T-helper 1 cell (primary cell): Measurements from ENCODE around the gene ATP5IF1.
A peak's percentile ranks its signal among the peaks of the same experiment; 100 is the strongest.

Source experiments
- DNase-seq, 5 donors: peaks; one replicate each; pipeline ENCODE4 v3.0.0-alpha.2; 2012 to 2020

ATP5IF1 gene

DNA sequence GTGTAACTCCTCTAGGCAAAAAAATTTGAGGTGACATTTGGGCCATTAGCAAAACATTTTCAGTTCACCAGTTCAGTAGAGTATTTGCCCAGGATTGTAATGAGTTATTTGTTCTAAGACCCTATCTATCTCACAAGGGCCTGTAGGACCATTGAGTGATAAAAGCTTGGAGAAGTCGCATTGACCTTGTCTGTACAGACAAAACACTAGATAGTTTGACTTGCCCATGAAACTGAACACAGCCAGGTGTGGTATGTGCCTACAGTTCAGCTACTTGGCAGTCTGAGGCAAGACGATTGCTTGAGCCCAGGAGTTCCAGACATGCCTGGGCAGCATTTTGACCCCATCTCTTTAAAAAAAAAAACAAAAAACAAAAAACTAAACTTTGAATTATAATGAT, 3.1 kb downstream of the ATP5IF1 start:
- DNase-seq, result no peak

DNA sequence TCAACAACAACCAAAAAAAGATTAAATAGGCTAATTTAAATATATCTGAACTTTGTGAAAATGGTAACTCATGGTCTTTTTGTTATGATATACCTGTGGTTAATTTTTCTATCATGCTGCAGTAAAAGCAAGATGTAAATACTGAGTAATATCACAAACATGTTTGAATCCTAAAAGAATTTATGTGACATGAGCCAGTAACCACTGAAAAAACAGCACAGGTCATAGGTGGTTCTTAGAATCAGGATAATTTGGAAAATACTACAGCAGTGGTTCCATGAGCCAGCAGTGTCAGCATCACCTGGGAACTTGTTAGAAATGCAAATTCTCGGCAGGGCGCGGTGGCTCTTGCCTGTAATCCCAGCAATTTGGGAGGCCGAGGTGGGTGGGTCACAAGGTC, 4.1 kb downstream of the ATP5IF1 start:
- no peak for DNase-seq

DNA sequence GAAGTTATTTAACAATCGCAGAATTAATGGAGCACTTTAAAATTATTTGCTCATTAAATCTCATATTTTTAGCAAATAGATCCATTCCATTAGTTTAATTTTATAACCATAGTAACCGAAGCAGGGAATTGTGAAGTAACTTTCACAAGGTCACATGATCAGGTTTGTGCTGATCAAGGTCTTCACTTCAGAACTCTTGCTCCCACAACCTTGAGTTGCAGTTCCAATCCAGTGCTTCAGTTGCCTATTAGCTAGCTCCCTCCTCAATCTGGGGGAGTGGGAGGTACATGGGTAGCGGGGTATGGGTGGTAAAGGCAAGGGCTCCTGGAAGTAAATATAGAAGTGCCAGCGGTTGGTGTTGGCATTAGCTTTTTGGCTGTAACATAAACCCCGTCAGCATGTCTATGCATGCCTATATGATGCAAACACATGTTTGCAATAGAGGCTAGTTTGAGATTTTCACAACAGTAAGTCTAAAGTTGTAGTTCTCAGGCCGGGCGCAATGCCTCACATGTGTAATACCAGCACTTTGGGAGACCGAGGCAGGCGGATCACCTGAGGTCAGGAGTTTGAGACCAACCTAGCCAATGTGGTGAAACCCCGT, 5.8 kb downstream of the ATP5IF1 start:
- no peak for DNase-seq

DNA sequence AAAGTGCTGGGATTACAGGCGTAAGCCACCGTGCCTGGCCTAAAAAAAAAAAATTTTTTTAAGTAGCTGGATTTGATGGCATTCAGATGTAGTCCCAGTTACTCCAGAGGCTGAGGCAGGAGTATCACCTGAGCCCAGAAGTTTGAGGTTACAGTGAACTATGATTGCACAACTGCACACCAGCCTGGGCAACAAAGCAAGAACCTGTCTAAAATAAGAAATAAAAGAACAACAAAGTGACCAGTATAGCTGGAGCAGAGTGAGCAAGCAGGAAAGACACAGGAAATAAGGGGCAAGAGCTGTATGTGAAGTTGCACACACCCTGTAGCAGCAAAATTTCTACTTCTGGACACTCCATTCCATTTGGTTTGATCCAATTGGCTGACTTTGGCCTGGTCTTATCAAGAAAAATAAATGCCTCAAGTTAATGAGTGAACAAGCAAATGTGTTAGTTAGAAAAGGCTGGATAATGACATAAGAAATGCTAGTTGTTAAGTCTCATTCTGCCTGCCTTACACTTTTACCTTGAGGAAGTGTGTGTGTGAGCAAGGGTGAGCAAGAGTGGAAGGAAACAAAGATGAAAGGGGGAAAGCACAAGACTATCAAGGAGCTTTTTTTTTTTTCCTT, 7.9 kb downstream of the ATP5IF1 start:
- no peak for DNase-seq

DNA sequence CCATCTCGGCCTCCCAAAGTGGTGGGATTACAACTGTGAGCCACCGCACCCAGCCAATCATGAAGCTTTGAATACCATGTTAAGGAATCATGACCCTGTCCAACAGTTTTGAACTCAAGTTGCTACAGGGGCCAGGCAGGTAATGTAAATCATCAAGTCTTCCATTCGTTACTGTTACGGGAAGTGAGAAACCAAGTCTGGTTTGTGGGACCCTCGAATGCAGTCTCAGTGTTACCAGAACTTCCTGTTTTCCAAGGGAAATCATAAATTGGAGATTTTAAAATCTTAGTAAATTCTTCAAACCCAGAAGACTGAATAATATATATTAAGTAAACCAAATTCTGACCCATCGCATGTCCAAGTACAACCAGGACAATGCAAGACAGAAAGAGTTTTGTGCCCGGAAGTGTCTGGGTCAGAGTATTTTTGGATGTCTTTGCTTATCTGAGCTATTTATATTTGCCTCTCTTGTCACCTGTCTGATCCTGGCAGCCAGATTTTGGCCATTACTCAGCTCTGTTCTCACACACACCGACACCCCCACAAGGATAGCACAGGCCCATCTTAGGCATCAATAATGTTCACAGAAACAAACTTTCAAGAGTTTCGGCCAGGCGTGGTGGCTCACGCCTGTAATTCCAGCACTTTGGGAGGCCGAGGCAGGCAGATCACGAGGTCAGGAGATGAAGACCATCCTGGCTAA, 8.8 kb downstream of the ATP5IF1 start:
- no peak for DNase-seq

DNA sequence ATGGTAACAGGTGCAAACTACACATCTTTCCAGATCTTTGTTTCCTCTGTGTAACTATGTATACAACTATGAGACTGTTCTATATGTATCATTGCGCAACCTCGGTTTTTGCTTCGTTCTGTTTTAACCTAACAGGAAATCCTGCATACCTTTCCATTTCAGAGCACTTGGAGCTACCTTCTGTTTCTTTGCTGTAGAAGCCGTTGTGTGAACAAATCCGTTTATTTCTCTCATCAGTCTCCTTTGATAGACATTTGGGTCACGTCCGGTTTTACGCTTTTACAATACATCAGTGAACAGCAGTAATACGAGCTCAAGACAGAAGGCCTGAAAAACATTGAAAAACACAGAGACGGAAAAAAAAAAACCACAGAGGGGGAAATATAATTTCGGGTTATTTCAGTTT, 10.5 kb downstream of the ATP5IF1 start:
- DNase-seq, result peak in 4 of 5 donors; percentile 32 to 87 (median 44)

DNA sequence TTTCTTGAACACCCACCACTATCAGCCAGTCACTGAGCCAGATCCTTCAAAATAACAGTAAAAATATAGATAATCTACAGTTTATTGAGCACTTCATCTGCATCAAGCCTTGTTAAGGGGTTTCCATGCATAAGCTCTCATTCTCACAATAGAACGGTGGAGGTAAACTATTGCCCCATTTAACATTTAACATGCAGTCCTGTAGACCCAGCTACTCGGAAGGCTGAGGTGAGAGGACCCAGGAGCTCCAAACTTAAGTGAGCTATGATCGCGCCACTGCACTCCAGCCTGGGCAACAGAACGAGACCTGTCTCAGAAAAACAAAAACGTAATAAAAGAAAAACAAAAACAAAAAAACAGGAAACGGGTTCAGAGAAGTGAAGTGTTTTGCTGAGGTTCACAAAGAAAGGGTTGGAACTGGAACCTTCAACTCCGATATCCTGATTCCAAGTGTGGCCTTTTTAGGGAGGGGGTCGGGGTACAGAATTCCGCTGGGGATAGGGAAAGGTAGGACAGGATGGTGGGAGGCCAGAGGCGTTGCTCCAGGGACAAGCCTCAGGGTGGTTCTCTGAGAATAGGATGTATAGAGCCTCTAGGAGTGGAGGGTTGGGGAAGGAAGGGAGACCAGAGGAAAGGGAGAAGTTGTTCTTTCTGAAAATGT, 11.8 kb downstream of the ATP5IF1 start:
- DNase-seq, result peak in 1 of 5 donors; percentile 25

DNA sequence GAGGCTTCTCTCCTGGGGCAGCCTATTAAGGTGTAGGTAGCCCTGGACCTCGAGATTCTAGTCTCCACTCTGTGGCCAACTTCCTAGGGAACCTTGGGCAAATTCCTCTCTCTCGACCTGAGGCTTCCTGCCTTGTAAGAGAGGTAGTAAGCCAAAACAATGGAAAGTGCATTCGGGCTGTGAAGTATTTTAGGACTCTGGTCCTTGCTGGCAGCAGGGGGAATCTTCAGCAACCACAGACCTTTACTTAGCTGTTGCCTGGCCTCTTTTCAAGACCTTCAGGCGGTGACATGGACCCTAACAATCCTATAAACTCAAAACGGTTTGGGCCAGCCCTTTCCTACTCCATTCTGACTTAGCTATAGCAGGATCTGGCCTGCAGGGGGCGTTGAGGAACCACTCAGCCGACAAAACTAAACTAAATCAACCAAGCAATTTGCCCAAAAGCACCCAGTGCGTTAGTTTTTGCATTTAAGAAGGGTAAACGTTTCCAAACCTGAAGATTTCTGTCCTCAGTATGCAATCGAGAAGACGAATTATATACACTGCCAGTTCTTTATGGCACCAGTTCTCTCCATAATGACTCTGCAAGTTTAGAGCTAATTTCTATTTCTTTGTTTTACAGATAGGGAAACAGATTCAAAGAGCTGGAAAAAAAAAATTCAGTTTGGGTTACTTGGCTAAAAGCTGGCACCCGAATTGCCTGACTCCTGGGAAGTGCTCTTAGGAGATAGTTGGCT, 12.5 kb downstream of the ATP5IF1 start:
- peak; percentile 61 to 85 (median 72) for DNase-seq

DNA sequence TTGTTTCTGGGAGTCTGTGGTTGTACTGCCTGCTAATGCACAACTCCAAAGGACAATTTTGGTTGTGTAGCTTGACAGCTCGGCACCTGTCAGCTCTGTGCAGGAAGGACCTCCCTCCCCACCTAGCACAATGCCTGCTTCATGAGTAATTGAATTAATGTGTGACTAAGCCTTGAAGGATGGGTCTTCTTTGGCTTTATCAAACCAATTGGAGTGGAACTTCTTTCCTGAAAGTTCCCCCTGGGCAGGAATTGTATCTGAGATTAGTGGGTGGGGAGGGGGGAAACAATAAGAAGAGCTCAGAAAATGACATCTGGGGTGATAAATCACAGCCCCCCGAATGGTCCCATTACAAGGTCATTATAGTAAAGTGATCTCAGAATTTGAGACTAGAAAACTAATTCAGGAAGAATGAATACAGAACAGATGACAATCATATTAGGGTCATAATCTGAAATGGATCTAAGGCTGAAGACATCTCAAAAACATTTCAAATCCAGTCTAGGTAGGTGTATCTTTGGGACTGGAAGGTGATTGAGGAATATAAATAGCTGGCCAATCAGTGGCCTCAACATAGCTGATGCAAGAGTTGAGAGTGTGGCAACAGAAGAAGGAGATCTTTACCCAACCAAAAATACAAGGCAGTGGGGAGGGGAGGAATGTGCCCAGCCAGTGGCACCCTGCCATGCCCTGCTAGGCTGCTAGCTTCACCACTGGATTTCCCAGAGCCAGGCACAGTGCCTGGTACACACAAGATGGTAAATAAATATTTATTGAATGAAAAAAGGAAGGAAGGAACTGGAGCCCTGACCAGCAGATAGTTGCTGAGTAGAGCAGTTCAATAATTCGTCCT, 13.3 kb downstream of the ATP5IF1 start:
- peak in 1 of 5 donors; percentile 84 for DNase-seq

DNA sequence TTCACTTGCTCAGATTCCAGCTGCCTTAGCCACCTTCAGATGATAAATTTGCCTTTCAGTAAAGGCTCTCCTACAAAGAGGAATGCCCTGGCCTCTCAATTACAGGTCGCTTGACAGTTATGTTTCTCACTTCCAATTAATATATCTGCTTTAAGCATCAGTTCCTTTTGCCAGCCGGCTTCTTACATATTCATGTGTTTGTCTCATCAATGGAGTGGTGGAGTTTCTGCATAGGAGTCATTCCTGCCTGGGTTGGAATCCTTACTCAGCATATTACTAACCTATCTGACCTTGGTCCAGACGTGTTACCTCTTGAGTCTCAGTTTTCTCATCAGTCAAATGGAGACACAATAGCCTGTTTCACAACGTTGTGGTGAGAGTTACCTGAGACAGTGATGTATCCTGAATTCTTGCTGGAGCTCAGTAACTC, 14.0 kb downstream of the ATP5IF1 start:
- DNase-seq, result peak in 1 of 5 donors; percentile 36

DNA sequence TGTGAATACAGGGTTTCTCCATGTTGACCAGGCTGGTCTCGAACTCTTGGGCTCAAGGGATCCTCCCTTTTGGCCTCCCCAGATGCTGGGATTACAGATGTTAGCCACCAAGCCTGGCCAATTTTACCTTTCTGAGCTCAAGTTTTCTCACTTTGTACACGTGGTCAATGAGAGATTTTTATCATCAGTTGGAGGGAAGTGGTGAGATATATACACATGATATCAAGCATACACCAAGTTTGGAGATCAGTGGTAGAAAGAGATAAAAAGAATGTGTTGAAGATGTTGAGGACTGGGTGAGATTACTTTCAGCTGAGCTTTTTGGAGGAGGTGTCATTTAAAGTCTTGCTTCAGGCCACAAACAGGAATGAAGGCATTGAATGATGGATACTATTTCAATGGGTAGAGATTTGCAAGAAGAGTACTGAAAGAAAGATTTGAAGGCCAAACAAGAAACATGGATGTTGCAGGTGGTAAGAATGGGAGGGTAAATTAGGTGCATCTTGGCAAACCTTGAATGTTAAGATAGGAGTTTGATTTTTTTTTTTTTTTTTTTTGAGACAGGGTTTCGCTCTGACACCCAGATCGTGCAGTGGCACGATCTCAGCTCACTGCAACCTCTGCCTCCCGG, 20.4 kb downstream of the ATP5IF1 start:
- peak in 1 of 5 donors; percentile 73 for DNase-seq

DNA sequence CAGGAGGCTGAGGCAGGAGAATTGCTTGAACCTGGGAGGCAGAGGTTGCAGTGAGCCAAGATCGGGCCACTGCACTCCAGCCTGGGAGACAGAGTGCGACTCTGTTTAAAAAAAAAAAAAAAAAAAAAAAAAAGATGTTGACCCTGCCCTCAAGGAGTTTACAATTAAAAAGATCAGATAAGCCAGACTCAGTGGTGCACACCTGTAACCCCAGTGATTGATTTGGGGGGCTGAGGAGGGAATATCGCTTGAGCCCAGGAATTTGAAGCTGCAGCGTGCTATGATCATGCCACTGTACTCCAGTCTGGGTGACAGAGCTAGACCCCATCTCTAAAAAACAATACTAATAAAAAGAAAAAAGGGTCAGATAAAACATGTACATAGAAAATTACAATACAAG, 21.8 kb downstream of the ATP5IF1 start:
- no peak for DNase-seq

DNA sequence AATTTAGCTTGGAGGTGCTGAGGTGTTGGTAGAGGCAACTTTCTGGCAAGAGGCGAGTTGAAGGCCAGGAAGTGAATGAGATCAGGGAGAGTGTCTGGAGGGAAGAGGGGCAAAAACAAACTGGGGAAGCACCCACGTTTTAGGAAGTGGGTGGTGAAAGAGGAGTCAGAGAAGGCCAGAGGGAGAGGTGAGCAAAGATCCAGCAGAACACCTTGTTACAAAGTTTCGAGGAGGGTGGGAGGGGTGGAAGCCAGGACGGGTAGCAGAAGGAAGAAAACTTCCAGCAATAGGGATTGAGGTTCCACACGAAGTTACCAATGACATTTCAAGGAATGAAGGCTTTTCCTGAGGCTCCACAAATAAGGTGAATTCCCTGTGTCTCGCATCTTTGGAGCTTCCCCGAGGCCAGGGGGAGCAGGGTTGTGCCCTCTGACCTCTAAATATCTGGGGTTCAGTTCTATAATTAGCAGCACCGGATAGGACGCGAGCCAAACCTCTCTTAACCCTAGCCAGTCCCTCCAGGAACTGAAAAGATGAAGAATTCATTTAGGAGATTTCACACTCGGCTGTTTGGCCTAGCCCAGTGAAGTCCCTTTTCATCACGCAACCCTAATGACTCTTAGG, 22.8 kb downstream of the ATP5IF1 start:
- DNase-seq, result peak in 1 of 5 donors; percentile 30

DNA sequence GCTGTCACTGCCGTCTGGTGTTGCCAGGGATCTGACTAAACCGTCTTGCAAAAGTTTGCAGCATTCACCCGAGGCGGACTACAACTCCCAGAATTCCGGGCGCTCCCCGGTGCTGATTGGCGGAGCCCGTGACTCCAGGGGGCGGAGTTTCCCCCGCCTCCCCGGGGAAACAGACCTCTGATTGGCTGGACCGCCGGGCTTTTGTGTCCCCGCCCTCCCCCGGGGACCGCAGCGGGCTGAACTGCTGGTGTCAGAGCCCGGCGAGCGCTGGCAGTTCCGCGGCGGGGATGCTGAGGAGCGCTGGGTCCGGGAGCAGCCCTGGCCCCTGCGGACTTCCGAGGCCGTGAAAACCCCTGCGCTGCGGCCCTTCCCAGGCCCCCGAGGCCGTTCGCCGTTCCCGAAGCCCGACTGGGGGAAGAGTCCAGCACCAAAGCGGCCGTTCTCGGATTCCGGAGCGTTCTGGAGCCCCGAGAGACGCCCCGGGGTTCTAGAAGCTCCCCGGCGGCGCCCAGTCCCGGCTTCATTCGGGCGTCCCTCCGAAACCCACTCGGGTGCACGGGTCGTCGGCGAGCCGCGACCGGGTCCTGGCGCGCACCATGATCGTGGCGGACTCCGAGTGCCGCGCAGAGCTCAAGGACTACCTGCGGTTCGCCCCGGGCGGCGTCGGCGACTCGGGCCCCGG, 23.5 kb downstream of the ATP5IF1 start, which contains the start of gene SESN2:
Gene SESN2, plus strand, starts transcription at position 267 of the 682 bp plus-strand sequence. Its CDS starts 330 bp downstream, at position 597.
- peak; percentile 97 to 99 (median 98) for DNase-seq

DNA sequence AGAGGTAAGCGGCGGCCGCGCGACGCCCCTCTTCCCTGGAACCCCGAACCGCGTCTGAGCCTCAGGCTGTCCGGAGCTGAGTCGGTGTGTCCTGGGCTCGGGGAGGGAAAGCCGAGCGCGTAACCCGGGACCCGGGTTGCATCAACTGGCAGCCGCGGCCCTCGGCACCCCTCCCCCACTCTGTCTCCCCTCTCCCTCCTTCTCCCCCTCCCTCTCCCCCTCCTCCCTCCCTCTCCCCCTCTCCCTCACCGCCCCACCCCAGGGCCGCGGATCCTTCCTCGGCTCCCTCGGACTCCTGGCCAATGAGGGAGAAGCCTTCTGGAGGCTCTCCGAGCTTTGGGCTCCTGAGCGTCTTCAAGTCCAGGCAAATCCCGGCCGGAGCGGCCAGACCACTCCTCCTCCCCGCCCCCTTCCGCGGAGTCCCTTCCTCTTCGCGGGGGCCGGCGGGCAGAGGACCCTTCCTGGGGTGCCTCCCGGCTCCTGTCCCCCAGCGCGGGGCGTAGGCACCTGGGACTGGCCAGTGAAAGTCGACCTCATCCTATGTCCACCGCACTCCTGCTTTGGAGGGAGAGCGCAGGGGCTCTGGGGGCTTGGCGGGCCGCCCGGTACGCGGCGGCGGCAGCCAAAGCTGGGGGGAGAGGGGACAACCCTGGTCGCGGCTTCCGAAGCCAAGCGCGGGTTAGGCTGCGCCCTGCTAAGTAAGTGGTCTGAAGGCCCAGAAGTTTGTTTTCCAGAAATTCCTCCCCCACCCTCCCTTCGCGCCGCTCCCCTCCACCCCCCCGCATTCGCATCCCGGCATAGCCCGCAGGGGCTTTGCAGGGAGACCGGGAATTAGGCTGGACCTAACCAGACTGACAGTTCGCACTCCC, 24.2 kb downstream of the ATP5IF1 start:
- peak in 1 of 5 donors; percentile 45 for DNase-seq

DNA sequence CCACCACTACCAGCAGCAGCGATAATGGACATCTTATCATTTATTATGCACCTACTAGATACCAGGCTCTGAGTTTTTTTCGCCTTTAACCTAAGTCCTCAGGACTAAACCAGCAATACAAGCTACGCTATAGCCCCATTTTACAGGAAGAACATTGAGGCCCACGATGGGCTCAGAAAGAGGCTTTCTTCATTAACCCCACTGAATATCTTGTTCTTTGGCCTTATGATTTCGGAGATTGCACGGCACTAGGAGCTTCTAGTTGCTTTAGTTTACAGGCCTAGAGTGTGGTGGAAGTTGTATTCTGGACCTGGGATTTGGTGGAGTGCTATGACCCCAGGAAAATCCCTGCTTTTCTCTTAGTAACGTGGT, 24.9 kb downstream of the ATP5IF1 start:
- DNase-seq, result no peak

DNA sequence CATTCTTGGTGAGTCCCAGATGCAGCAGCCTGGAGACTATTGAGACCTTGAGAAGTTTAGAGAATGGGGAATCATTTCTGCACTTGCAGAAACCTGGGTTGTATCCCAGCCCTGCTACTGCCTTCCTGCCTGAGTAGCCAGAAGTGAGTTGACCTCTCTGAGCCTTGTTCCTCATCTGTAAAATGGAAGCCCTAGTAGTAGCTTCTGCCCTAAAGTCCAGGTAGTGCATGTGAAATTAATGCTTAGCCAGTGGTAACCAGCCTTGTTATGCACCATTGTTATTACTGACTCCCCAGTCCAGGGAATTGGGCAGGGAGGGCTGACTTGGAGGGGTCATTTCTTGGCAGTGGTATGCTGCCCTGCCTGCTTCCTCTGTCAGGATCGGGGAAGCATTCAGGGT, 29.0 kb downstream of the ATP5IF1 start:
- no peak for DNase-seq

DNA sequence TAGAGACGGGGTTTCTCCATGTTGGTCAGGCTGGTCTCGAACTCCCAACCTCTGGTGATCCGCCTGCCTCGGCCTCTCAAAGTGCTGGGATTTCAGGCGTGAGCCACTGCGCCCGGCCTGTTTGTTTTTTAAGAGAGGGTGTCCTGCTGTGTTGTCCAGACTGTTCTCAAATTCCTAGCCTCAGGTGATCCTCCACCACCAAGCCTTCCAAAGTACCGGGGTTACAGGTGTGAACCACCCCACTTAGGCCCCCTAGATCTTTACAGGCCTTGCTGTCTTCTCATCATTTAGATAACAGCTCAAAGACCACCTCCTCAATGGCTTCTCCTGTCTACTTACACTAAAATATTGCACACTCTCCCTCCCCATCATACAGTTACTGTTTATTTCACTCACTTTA, 29.7 kb downstream of the ATP5IF1 start:
- DNase-seq, result no peak

DNA sequence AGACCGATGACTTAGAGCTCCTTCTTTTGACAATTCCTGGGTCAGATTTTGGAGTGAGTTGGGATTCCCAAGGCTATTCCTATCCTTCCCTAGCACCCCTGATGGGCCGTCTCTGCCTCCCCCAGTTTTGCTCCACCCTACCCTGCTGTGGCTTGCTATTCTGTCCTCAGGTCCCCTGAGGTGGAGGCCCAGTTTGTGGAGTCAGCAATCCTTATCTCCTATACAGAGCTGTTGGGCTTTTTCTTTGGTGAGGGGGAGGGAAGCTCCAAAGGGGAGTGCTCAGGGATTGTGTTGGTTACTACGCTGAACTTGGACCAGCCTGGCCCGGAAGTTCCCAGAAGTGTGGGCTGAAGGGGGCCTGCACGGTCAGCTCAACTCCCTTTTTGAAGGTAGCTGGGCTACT, 31.0 kb downstream of the ATP5IF1 start:
- no peak for DNase-seq
